Brain microvascular endothelial cell (primary cell): ENCODE results near the gene THAP11.
"Not testable (repeated sequence)": the region's sequence is repeated elsewhere in the genome, so short reads cannot be mapped to it uniquely, and the experiment has no call there.

ENCODE experiments used
- DNase-seq: peaks from one replicate; pipeline ENCODE4 v3.0.0-alpha.2; 2020
- H3K27ac ChIP-seq: fragments of 250-450 bp; sonication (Bioruptor Pico); 2 replicates; pipeline ENCODE4 v1.5.1; 2020; ENCODE audit warnings: mild to moderate bottlenecking, moderate library complexity
- H3K27me3 ChIP-seq: fragments of 250-450 bp; sonication (Bioruptor Pico); replicated peaks from 2 replicates; pipeline ENCODE4 v1.5.1; 2020; ENCODE audit warnings: mild to moderate bottlenecking
- H3K36me3 ChIP-seq: fragments of 250-450 bp; sonication (Bioruptor Pico); replicated peaks from 2 replicates; pipeline ENCODE4 v1.5.1; 2020; ENCODE audit warnings: mild to moderate bottlenecking
- H3K4me3 ChIP-seq: 2 replicates; pipeline ENCODE4 v1.5.1; 2011; ENCODE audit warnings: low read depth, mild to moderate bottlenecking, control low read depth, low read length, moderate library complexity
- CTCF ChIP-seq: IDR thresholded peaks from 2 replicates; pipeline ENCODE4 v1.5.1; 2011; ENCODE audit warnings: low read depth, mild to moderate bottlenecking, moderate library complexity, low read length, control low read depth, inconsistent platforms; ENCODE audit errors: missing control alignments
- in situ Hi-C: cut with HindIII; loops from 2 replicates; pipeline ENCODE4 v1.10.0; 2017; ENCODE audit warnings: low sequenced_read_pairs, low pct_ligation_motif_present

THAP11 gene

GRCh38 chr16:67828651-67829050 is 13.5 kb upstream of the THAP11 start:
- no peak overlapping the region for H3K4me3 ChIP-seq
- H3K27me3 ChIP-seq, result no peaks in the 10 kb centered on the region
- peaks cover 52% of the 10 kb centered on the region for H3K36me3 ChIP-seq
- no peak overlapping the region for H3K27ac ChIP-seq
- DNase-seq, result no peak
- in situ Hi-C loops, result no loop called here
- TF ChIP-seq CTCF, result no peak

GRCh38 chr16:67833030-67833414 is 9.1 kb upstream of the THAP11 start:
- no peak for TF ChIP-seq CTCF
- Histone ChIP-seq H3K36me3 (peaks cover 39% of the 10 kb centered on the region), H3K27ac (peak overlapping the region; percentile 69), H3K4me3 (peak overlapping the region; percentile 73), H3K27me3 (no peaks in the 10 kb centered on the region)
- DNase-seq, result peak; percentile 60
- in situ Hi-C loops, result no loop called here

- DNase-seq, result peak; percentile 89
- TF ChIP-seq CTCF, result no peak
- peak overlapping the region; percentile 69 for H3K27ac ChIP-seq
- H3K27me3 ChIP-seq, result no peaks in the 10 kb centered on the region
- in situ Hi-C loops, result no loop called here
- peak overlapping the region; percentile 73 for H3K4me3 ChIP-seq
- H3K36me3 ChIP-seq, result peaks cover 34% of the 10 kb centered on the region
These were observed 8.5 kb upstream of the THAP11 start for GRCh38 chr16:67833415-67834241.

- Histone ChIP-seq H3K4me3 (no peak overlapping the region), H3K36me3 (peaks cover 29% of the 10 kb centered on the region), H3K27me3 (no peaks in the 10 kb centered on the region), H3K27ac (no peak overlapping the region)
- TF ChIP-seq CTCF, result no peak
- in situ Hi-C loops, result no loop called here
- no peak for DNase-seq
These were observed 7.9 kb upstream of the THAP11 start for GRCh38 chr16:67834242-67834614.

- DNase-seq, H3K27me3 ChIP-seq, H3K4me3 ChIP-seq, H3K36me3 ChIP-seq, in situ Hi-C loops, H3K27ac ChIP-seq: not testable (repeated sequence)
These were observed 4.9 kb upstream of the THAP11 start for GRCh38 chr16:67837190-67837589.

- no peak for DNase-seq
- H3K27me3 ChIP-seq, result no peaks in the 10 kb centered on the region
- no peak overlapping the region for H3K4me3 ChIP-seq
- in situ Hi-C loops, result no loop called here
- no peaks in the 10 kb centered on the region for H3K36me3 ChIP-seq
- H3K27ac ChIP-seq, result no peak overlapping the region
- TF ChIP-seq CTCF, result no peak
These were observed 4.3 kb upstream of the THAP11 start for GRCh38 chr16:67837811-67838210.
